Neural progenitor cell (in vitro differentiated cells): ENCODE measurements around the gene BECN2.

Experiments used
- CTCF ChIP-seq: fragments of 200-600 bp; sonication (generic); IDR thresholded peaks from 2 replicates; pipeline ENCODE4 v1.5.1; 2017; ENCODE audit warnings: antibody characterized with exemption, mild to moderate bottlenecking
- EZH2phosphoT487 ChIP-seq: fragments of 200-600 bp; sonication (generic); IDR thresholded peaks from 2 replicates; pipeline ENCODE4 v1.6.1; 2017; ENCODE audit warnings: antibody characterized with exemption

- TF ChIP-seq EZH2phosphoT487, result no peak
- TF ChIP-seq CTCF, result no peak
These were observed 7.1 kb downstream of the BECN2 start for GRCh38 chr1:241964550-241965282.
